CD4-positive, alpha-beta memory T cell (primary cell): ENCODE data around the gene ADGRE2. TPM values are rescaled to one million over a fixed set of nuclear protein-coding genes. Genes with fewer than 3 reads are reported as not detected.
"Not testable (repeated sequence)": the region's sequence is repeated elsewhere in the genome, so short reads cannot be mapped to it uniquely, and the experiment has no call there.

ENCODE experiments used
- CTCF ChIA-PET: fragments of 350-600 bp; sonication (Branson Sonifier 250); formaldehyde crosslinking; loops from one replicate; lab custom pipeline; 2021; ENCODE audit warnings: inconsistent platforms; ENCODE audit not compliant: partially characterized antibody; lab: Charles Lee
- POLR2A ChIA-PET: fragments of 350-600 bp; sonication (Branson Sonifier 250); formaldehyde crosslinking; loops from one replicate; lab custom pipeline; 2021; ENCODE audit not compliant: partially characterized antibody; lab: Charles Lee
- DNase-seq, 5 donors: peaks; one replicate each; pipeline versions ENCODE4 v3.0.0 to v3.0.0-alpha.2; 2020 to 2022; ENCODE audit warnings: mixed read lengths in 1 of 5
- H3K27ac ChIP-seq: one replicate; pipeline ENCODE4 v1.7.0; 2013; ENCODE audit warnings: low read depth, low read length
- H3K27me3 ChIP-seq: 2 replicates; pipeline ENCODE4 v1.7.0; 2013; ENCODE audit warnings: mild to moderate bottlenecking, low read length, moderate library complexity; ENCODE audit not compliant: insufficient read depth
- H3K36me3 ChIP-seq: 2 replicates; pipeline ENCODE4 v1.7.0; 2013; ENCODE audit warnings: mild to moderate bottlenecking, low read length, moderate library complexity; ENCODE audit not compliant: insufficient read depth
- H3K4me1 ChIP-seq: 2 replicates; pipeline ENCODE4 v1.7.0; 2013; ENCODE audit warnings: mild to moderate bottlenecking, low read length, moderate library complexity; ENCODE audit not compliant: insufficient read depth
- H3K4me3 ChIP-seq, 2 donors: one replicate each; pipeline ENCODE4 v1.7.0; 2013; ENCODE audit warnings: low read length in 2 of 2, mild to moderate bottlenecking in 1 of 2
- H3K9me3 ChIP-seq, 2 donors: one replicate each; pipeline ENCODE4 v1.7.0; 2013; ENCODE audit warnings: low read length in 2 of 2, control low read depth in 1 of 2; ENCODE audit not compliant: control insufficient read depth in 1 of 2
- H3K27ac Mint-ChIP-seq, 7 donors: one replicate each; pipeline ENCODE4 v1.8.0; 2020 to 2021; ENCODE audit warnings: mixed read lengths in 7 of 7, mild to moderate bottlenecking in 6 of 7, inconsistent platforms in 3 of 7, moderate library complexity in 3 of 7
- H3K27me3 Mint-ChIP-seq, 2 donors: one replicate each; pipeline ENCODE4 v1.8.0; 2020 to 2021; ENCODE audit warnings: mixed read lengths in 2 of 2
- H3K36me3 Mint-ChIP-seq, 2 donors: one replicate each; pipeline ENCODE4 v1.8.0; 2020 to 2021; ENCODE audit warnings: mixed read lengths in 2 of 2, inconsistent platforms in 1 of 2, mild to moderate bottlenecking in 1 of 2
- H3K4me1 Mint-ChIP-seq, 4 donors: one replicate each; pipeline ENCODE4 v1.8.0; 2020 to 2021; ENCODE audit warnings: mixed read lengths in 4 of 4, mild to moderate bottlenecking in 1 of 4
- H3K4me3 Mint-ChIP-seq, 8 donors: one replicate each; pipeline ENCODE4 v1.8.0; 2020 to 2021; ENCODE audit warnings: mixed read lengths in 8 of 8, mild to moderate bottlenecking in 7 of 8, moderate library complexity in 6 of 8, inconsistent platforms in 3 of 8
- H3K9me3 Mint-ChIP-seq, 8 donors: one replicate each; pipeline ENCODE4 v1.8.0; 2020 to 2021; ENCODE audit warnings: mixed read lengths in 8 of 8, mild to moderate bottlenecking in 5 of 8, inconsistent platforms in 3 of 8, moderate library complexity in 1 of 8
- intact Hi-C: fragments of 100-400 bp; cut with micrococcal nuclease; formaldehyde crosslinking; loops from one replicate; pipeline ENCODE4 v1.15.1; 2023
- polyA plus RNA-seq, 2 donors: library from polyadenylated mRNA; unstranded; fragments of 300-500 nt; fragmentation: Illumina TruSeq; gene quantifications; one replicate each; pipeline ENCODE4 v1.2.3, GENCODE V29; 2021
- total RNA-seq, 2 experiments: library from RNA; stranded (reverse); gene quantifications; one replicate each; pipeline ENCODE4 v1.2.3, GENCODE V29; 2021

The ADGRE2 gene
- total RNA-seq (under 1 TPM; 0.47 to 0.78 TPM), polyA plus RNA-seq (under 1 TPM in 1 of 2 donors, not detected in 1; 0.26 TPM)

- peak within 1 kb of the TSS in 1 of 7 donors; percentile 32 for H3K27ac Mint-ChIP-seq
- peaks cover 2 to 14% (median 9%) of the 10 kb centered on the region in 4 donors for H3K4me1 Mint-ChIP-seq
- H3K9me3 Mint-ChIP-seq, H3K9me3 ChIP-seq, H3K4me1 ChIP-seq, POLR2A ChIA-PET, H3K4me3 ChIP-seq, H3K27ac ChIP-seq, DNase-seq, H3K36me3 ChIP-seq, H3K27me3 ChIP-seq, CTCF ChIA-PET, H3K36me3 Mint-ChIP-seq, intact Hi-C loops: not testable (repeated sequence)
- H3K4me3 Mint-ChIP-seq, result peak within 1 kb of the TSS in 2 of 8 donors; percentile 15 to 40
- peaks cover 22 to 31% of the 10 kb centered on the region in 2 donors for H3K27me3 Mint-ChIP-seq
These were observed at the start of gene ADGRE2 for GRCh38 chr19:14778110-14778845. TSS of gene ADGRE2 (minus strand) at chr19:14778560. CDS start at chr19:14776756, 1,804 bp downstream.

GRCh38 chr19:14826006-14826405 is 47.6 kb upstream of the ADGRE2 start:
- DNase-seq, result no peak
- Mint-ChIP-seq H3K27me3 (peaks cover 37 to 48% of the 10 kb centered on the region in 2 donors), H3K36me3 (no peaks in the 10 kb centered on the region), H3K4me1 (no peaks in the 10 kb centered on the region), H3K27ac (no peak overlapping the region), H3K9me3 (peaks cover 0 to 15% (median 1%) of the 10 kb centered on the region in 8 donors), H3K4me3 (no peak overlapping the region)
- no peaks in the 10 kb centered on the region for H3K4me1 ChIP-seq
- no peaks in the 10 kb centered on the region for H3K36me3 ChIP-seq
- H3K9me3 ChIP-seq, result no peaks in the 10 kb centered on the region
- H3K27ac ChIP-seq, result no peak overlapping the region
- ChIA-PET CTCF (no interaction called here), POLR2A (no interaction called here)
- no peaks in the 10 kb centered on the region for H3K27me3 ChIP-seq
- intact Hi-C loops, result no loop called here
- no peak overlapping the region for H3K4me3 ChIP-seq

- H3K27me3 ChIP-seq, result no peaks in the 10 kb centered on the region
- Mint-ChIP-seq H3K4me3 (no peak overlapping the region), H3K4me1 (no peaks in the 10 kb centered on the region), H3K27ac (no peak overlapping the region), H3K27me3 (peaks cover 30 to 40% of the 10 kb centered on the region in 2 donors), H3K9me3 (peaks cover 0 to 15% (median 2%) of the 10 kb centered on the region in 8 donors), H3K36me3 (no peaks in the 10 kb centered on the region)
- no peak overlapping the region for H3K4me3 ChIP-seq
- H3K36me3 ChIP-seq, result no peaks in the 10 kb centered on the region
- intact Hi-C loops, result no loop called here
- CTCF ChIA-PET, result no interaction called here
- POLR2A ChIA-PET, result no interaction called here
- H3K27ac ChIP-seq, result no peak overlapping the region
- H3K9me3 ChIP-seq, result no peaks in the 10 kb centered on the region
- H3K4me1 ChIP-seq, result no peaks in the 10 kb centered on the region
- no peak for DNase-seq
These were observed 43.6 kb upstream of the ADGRE2 start for GRCh38 chr19:14821937-14822336.

- DNase-seq, result no peak
- Mint-ChIP-seq H3K27ac (no peak overlapping the region), H3K9me3 (peaks cover 0 to 1% (median 0%) of the 10 kb centered on the region in 8 donors), H3K27me3 (peaks cover 10 to 18% of the 10 kb centered on the region in 2 donors), H3K36me3 (no peaks in the 10 kb centered on the region), H3K4me3 (no peak overlapping the region), H3K4me1 (no peaks in the 10 kb centered on the region)
- Histone ChIP-seq H3K9me3 (no peaks in the 10 kb centered on the region), H3K36me3 (no peaks in the 10 kb centered on the region), H3K4me3 (no peak overlapping the region), H3K27me3 (no peaks in the 10 kb centered on the region), H3K4me1 (no peaks in the 10 kb centered on the region), H3K27ac (no peak overlapping the region)
- intact Hi-C loops, result no loop called here
- POLR2A ChIA-PET, result no interaction called here
- CTCF ChIA-PET, result no interaction called here
These were observed 40.2 kb upstream of the ADGRE2 start for GRCh38 chr19:14818588-14818987.

- intact Hi-C loops, result no loop called here
- H3K4me3 Mint-ChIP-seq, result no peak overlapping the region
These were observed 38.7 kb upstream of the ADGRE2 start for GRCh38 chr19:14817052-14817451.

GRCh38 chr19:14814982-14815652 is 36.8 kb upstream of the ADGRE2 start:
- peaks cover 0 to 1% (median 0%) of the 10 kb centered on the region in 8 donors for H3K9me3 Mint-ChIP-seq
- Histone ChIP-seq H3K27ac (no peak overlapping the region), H3K27me3 (no peaks in the 10 kb centered on the region), H3K9me3 (no peaks in the 10 kb centered on the region), H3K4me3 (no peak overlapping the region), H3K36me3 (no peaks in the 10 kb centered on the region), H3K4me1 (no peaks in the 10 kb centered on the region)
- H3K27ac Mint-ChIP-seq, result no peak overlapping the region
- H3K27me3 Mint-ChIP-seq, result peaks cover 0 to 7% of the 10 kb centered on the region in 2 donors
- no peak overlapping the region for H3K4me3 Mint-ChIP-seq
- CTCF ChIA-PET, result no interaction called here
- no peak for DNase-seq
- no peaks in the 10 kb centered on the region for H3K4me1 Mint-ChIP-seq
- no peaks in the 10 kb centered on the region for H3K36me3 Mint-ChIP-seq
- POLR2A ChIA-PET, result no interaction called here
- intact Hi-C loops, result no loop called here

More at GRCh38 chr19:14817052-14817451, 38.7 kb upstream of the ADGRE2 start:
- Histone ChIP-seq H3K9me3 (no peaks in the 10 kb centered on the region), H3K36me3 (no peaks in the 10 kb centered on the region), H3K4me1 (no peaks in the 10 kb centered on the region), H3K27ac (no peak overlapping the region), H3K4me3 (no peak overlapping the region), H3K27me3 (no peaks in the 10 kb centered on the region)
- DNase-seq, result no peak
- Mint-ChIP-seq H3K27me3 (peaks cover 6 to 16% of the 10 kb centered on the region in 2 donors), H3K4me1 (no peaks in the 10 kb centered on the region), H3K27ac (no peak overlapping the region), H3K9me3 (peaks cover 0 to 1% (median 0%) of the 10 kb centered on the region in 8 donors), H3K36me3 (no peaks in the 10 kb centered on the region)
- POLR2A ChIA-PET, result no interaction called here
- CTCF ChIA-PET, result no interaction called here

- H3K9me3 ChIP-seq, result no peaks in the 10 kb centered on the region
- Mint-ChIP-seq H3K9me3 (no peaks in the 10 kb centered on the region), H3K4me1 (peaks cover 0 to 6% (median 4%) of the 10 kb centered on the region in 4 donors), H3K27ac (peak overlapping the region in 1 of 7 donors; percentile 24), H3K27me3 (peaks cover 2 to 12% of the 10 kb centered on the region in 2 donors), H3K36me3 (no peaks in the 10 kb centered on the region), H3K4me3 (no peak overlapping the region)
- CTCF ChIA-PET, result no interaction called here
- no peak overlapping the region for H3K4me3 ChIP-seq
- no peak overlapping the region for H3K27ac ChIP-seq
- no peaks in the 10 kb centered on the region for H3K36me3 ChIP-seq
- H3K4me1 ChIP-seq, result no peaks in the 10 kb centered on the region
- intact Hi-C loops, result no loop called here
- POLR2A ChIA-PET, result no interaction called here
- H3K27me3 ChIP-seq, result no peaks in the 10 kb centered on the region
- DNase-seq, result no peak
These were observed 31.1 kb upstream of the ADGRE2 start for GRCh38 chr19:14809272-14810057.
